SU-DHL-6 (cell line): ENCODE measurements around the gene GREM2.

Source experiments
- H2AFZ ChIP-seq: fragments of 200-600 bp; sonication (generic); 2 replicates; pipeline ENCODE4 v1.6.1; 2014; ENCODE audit warnings: low read depth, mild to moderate bottlenecking, moderate library complexity, mixed read lengths, antibody characterized with exemption, low read length; ENCODE audit not compliant: severe bottlenecking
- H3F3A ChIP-seq: fragments of 200-600 bp; shearing (Covaris generic); 2 replicates; pipeline ENCODE4 v1.6.0; 2016; ENCODE audit warnings: antibody characterized with exemption, mild to moderate bottlenecking; ENCODE audit not compliant: insufficient read depth
- H3K27ac ChIP-seq: fragments of 200-600 bp; sonication (generic); 2 replicates; pipeline ENCODE4 v1.5.1; 2016; ENCODE audit warnings: low read depth, mild to moderate bottlenecking, low read length, moderate library complexity, mixed read lengths
- H3K27me3 ChIP-seq: fragments of 200-600 bp; sonication (generic), shearing (Covaris generic); 2 replicates; pipeline ENCODE4 v1.6.0; 2014; ENCODE audit warnings: mild to moderate bottlenecking, low read length
- H3K36me3 ChIP-seq: fragments of 200-600 bp; sonication (generic); 2 replicates; pipeline ENCODE4 v1.6.1; 2014; ENCODE audit warnings: mild to moderate bottlenecking, low read length, mixed read lengths
- H3K4me2 ChIP-seq: fragments of 300-600, 200-600 bp; shearing (Covaris generic), sonication (generic); 2 replicates; pipeline ENCODE4 v1.6.0; 2014; ENCODE audit warnings: low read length, low read depth, mild to moderate bottlenecking; ENCODE audit not compliant: poor library complexity, severe bottlenecking
- H3K4me3 ChIP-seq: fragments of 200-600 bp; sonication (generic); 2 replicates; pipeline ENCODE4 v1.5.1; 2014; ENCODE audit warnings: antibody characterized with exemption, low read length, mild to moderate bottlenecking, mixed read lengths; ENCODE audit not compliant: insufficient read depth, poor library complexity, severe bottlenecking
- H3K79me2 ChIP-seq: fragments of 200-600 bp; sonication (generic); 2 replicates; pipeline ENCODE4 v1.6.1; 2014; ENCODE audit warnings: mild to moderate bottlenecking, low read length, moderate library complexity; ENCODE audit not compliant: insufficient read depth
- H3K9ac ChIP-seq: fragments of 200-600 bp; sonication (generic); 2 replicates; pipeline ENCODE4 v1.7.0; 2014; ENCODE audit warnings: mild to moderate bottlenecking, low read length
- H3K9me2 ChIP-seq: fragments of 200-600 bp; sonication (generic); replicated peaks from 2 replicates; pipeline ENCODE4 v1.6.1; 2014; ENCODE audit warnings: low read length; ENCODE audit not compliant: insufficient read depth
- H3K9me3 ChIP-seq: fragments of 200-600 bp; sonication (generic); 2 replicates; pipeline ENCODE4 v1.6.1; 2014; ENCODE audit warnings: low read length, mixed read lengths; ENCODE audit not compliant: insufficient read depth
- H4K20me1 ChIP-seq: fragments of 200-600 bp; sonication (generic); 2 replicates; pipeline ENCODE4 v1.6.1; 2014; ENCODE audit warnings: low read depth, mild to moderate bottlenecking, antibody characterized with exemption, low read length, moderate library complexity, mixed read lengths
- CTCF ChIP-seq: fragments of 200-600 bp; sonication (generic); IDR thresholded peaks from one replicate; pipeline ENCODE4 v1.5.1; 2017; ENCODE audit warnings: antibody characterized with exemption, mild to moderate bottlenecking, low read length, moderate library complexity; ENCODE audit not compliant: insufficient read depth, poor library complexity, severe bottlenecking
- EZH2phosphoT487 ChIP-seq: fragments of 200-600 bp; sonication (generic), shearing (Covaris generic); conservative IDR thresholded peaks from 2 replicates; pipeline ENCODE4 v1.6.1; 2018; ENCODE audit warnings: mild to moderate bottlenecking, antibody characterized with exemption, low read length, moderate library complexity, mixed read lengths

The GREM2 gene

GRCh38 chr1:240533154-240533780 lies 78.7 kb downstream of the GREM2 start:
- H3F3A ChIP-seq: no peaks in the 10 kb centered on the region
- H3K79me2 ChIP-seq: no peaks in the 10 kb centered on the region
- no peaks in the 10 kb centered on the region for H3K27me3 ChIP-seq
- no peaks in the 10 kb centered on the region for H3K9me3 ChIP-seq
- no peak overlapping the region for H2AFZ ChIP-seq
- no peak overlapping the region for H3K9ac ChIP-seq
- H3K27ac ChIP-seq: no peak overlapping the region
- no peak overlapping the region for H3K4me3 ChIP-seq
- H4K20me1 ChIP-seq: no peaks in the 10 kb centered on the region
- TF ChIP-seq EZH2phosphoT487: no peak
- no peak for TF ChIP-seq CTCF
- H3K4me2 ChIP-seq: no peak overlapping the region
- no peaks in the 10 kb centered on the region for H3K9me2 ChIP-seq
- H3K36me3 ChIP-seq: no peaks in the 10 kb centered on the region

GRCh38 chr1:240528591-240528990 lies 83.4 kb downstream of the GREM2 start:
- no peaks in the 10 kb centered on the region for H3K27me3 ChIP-seq
- TF ChIP-seq CTCF: no peak
- TF ChIP-seq EZH2phosphoT487: no peak
- H3K9ac ChIP-seq: no peak overlapping the region
- H3K4me3 ChIP-seq: no peak overlapping the region
- no peaks in the 10 kb centered on the region for H3K36me3 ChIP-seq
- H3K4me2 ChIP-seq: no peak overlapping the region
- H3F3A ChIP-seq: no peaks in the 10 kb centered on the region
- H3K27ac ChIP-seq: no peak overlapping the region
- H3K79me2 ChIP-seq: no peaks in the 10 kb centered on the region
- H4K20me1 ChIP-seq: no peaks in the 10 kb centered on the region
- H3K9me3 ChIP-seq: no peaks in the 10 kb centered on the region
- no peaks in the 10 kb centered on the region for H3K9me2 ChIP-seq
- H2AFZ ChIP-seq: no peak overlapping the region

- Histone ChIP-seq H3K79me2 (no peaks in the 10 kb centered on the region), H2AFZ (no peak overlapping the region), H3F3A (no peaks in the 10 kb centered on the region), H3K9ac (no peak overlapping the region), H3K9me2 (no peaks in the 10 kb centered on the region), H3K27ac (no peak overlapping the region), H3K27me3 (no peaks in the 10 kb centered on the region), H3K4me3 (no peak overlapping the region), H3K9me3 (no peaks in the 10 kb centered on the region), H3K4me2 (no peak overlapping the region), H3K36me3 (no peaks in the 10 kb centered on the region), H4K20me1 (no peaks in the 10 kb centered on the region)
- TF ChIP-seq CTCF (no peak), EZH2phosphoT487 (no peak)
Observed at GRCh38 chr1:240527086-240527485, 84.9 kb downstream of the GREM2 start.
